ENCODE measurements around the gene UBALD1.

UBALD1 gene

GRCh38 chr16:4611337-4612021, 3.2 kb downstream of the UBALD1 start:
- H3K4me3 ChIP-seq (replicated peaks; ENCODE audit: low read depth, low read length), result no peak overlapping the region
- no peak for TF ChIP-seq CTCF (IDR thresholded peaks at IDR 0.05; ENCODE audit: low read depth, low read length, missing control alignments)
- DNase-seq (ENCODE audit: extremely low read depth, low read depth), result no peak

GRCh38 chr16:4610011-4611005, 4.4 kb downstream of the UBALD1 start:
- no peak for TF ChIP-seq CTCF (IDR thresholded peaks at IDR 0.05; ENCODE audit: low read depth, low read length, missing control alignments)
- H3K4me3 ChIP-seq (replicated peaks; ENCODE audit: low read depth, low read length), result no peak overlapping the region

GRCh38 chr16:4609200-4610010, 5.3 kb downstream of the UBALD1 start:
- DNase-seq (ENCODE audit: extremely low read depth, low read depth), result no peak
- no peak for TF ChIP-seq CTCF (IDR thresholded peaks at IDR 0.05; ENCODE audit: low read depth, low read length, missing control alignments)
- H3K4me3 ChIP-seq (replicated peaks; ENCODE audit: low read depth, low read length), result no peak overlapping the region

More at GRCh38 chr16:4610011-4611005, 4.4 kb downstream of the UBALD1 start:
- DNase-seq (ENCODE audit: extremely low read depth, low read depth), result no peak

- H3K4me3 ChIP-seq (replicated peaks; ENCODE audit: low read depth, low read length), result no peak overlapping the region
- no peak for TF ChIP-seq CTCF (IDR thresholded peaks at IDR 0.05; ENCODE audit: low read depth, low read length, missing control alignments)
- no peak for DNase-seq (ENCODE audit: extremely low read depth, low read depth)
Observed at GRCh38 chr16:4608704-4608980, 6.0 kb downstream of the UBALD1 start.

DNA sequence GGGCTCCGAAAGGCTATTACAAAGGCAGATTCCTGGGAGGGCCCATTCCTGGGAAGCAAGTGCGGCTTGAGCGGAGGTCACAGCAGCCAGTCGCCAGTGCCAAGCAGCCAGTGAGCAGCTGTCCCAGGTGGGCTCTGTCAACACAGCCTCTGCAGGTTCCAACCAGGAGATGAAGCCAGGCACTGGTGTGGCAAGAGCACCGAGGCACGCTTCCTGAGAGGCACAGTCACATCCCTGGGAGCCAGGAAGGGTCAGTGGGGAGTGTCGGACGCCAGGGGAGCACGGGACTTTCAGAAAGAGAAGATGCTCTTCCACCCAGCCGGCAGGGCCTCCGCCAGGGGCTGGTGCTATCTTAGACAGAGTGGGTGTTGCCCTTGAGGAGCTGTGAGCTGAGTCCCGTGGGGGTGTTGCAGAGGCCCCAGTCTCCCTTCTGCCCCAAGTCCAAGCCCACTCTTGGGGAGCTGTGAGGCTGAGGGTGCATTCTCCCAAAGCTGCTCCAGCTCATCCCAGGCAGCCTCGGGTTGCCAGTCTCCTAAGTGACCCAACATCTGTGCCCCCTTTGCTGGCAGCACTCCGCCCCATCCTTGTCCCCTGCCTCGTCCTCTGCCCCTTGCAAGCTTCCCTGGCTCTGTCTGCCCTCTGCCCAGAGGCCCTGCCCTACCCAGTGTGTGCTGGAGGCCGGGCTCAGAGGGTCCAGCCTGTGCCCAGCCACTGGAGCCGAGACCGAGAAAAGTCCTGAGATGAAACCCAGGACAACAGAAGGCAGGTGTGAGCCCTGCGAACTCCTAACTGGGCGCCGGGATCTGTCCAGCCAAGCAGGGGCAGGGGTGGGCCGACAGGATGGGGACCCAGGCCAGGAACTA, 6.6 kb downstream of the UBALD1 start:
- no peak for TF ChIP-seq CTCF (IDR thresholded peaks at IDR 0.05; ENCODE audit: low read depth, low read length, missing control alignments)
- no peak overlapping the region for H3K4me3 ChIP-seq (replicated peaks; ENCODE audit: low read depth, low read length)
- no peak for DNase-seq (ENCODE audit: extremely low read depth, low read depth)

- DNase-seq (ENCODE audit: extremely low read depth, low read depth), result no peak
- no peak overlapping the region for H3K4me3 ChIP-seq (replicated peaks; ENCODE audit: low read depth, low read length)
- no peak for TF ChIP-seq CTCF (IDR thresholded peaks at IDR 0.05; ENCODE audit: low read depth, low read length, missing control alignments)
Observed at GRCh38 chr16:4606354-4606753, 8.3 kb downstream of the UBALD1 start.
